Mesothelial cell of epicardium (in vitro differentiated cells): ENCODE measurements around the gene PRDM10. TPM values are rescaled to one million over a fixed set of nuclear protein-coding genes. Genes with fewer than 3 reads are reported as not detected.

Experiments used
- DNase-seq, 2 experiments: peaks; one replicate each; pipeline ENCODE4 v3.0.0; 2021; ENCODE audit warnings: low spot score in 2 of 2; ENCODE audit not compliant: unreplicated experiment in 2 of 2
- H3K27ac Mint-ChIP-seq: 2 replicates; pipeline ENCODE4 v1.8.0; 2021; ENCODE audit warnings: mixed read lengths
- H3K27me3 Mint-ChIP-seq: 2 replicates; pipeline ENCODE4 v1.8.0; 2021; ENCODE audit warnings: low read depth, mixed read lengths
- H3K36me3 Mint-ChIP-seq: 2 replicates; pipeline ENCODE4 v1.8.0; 2021; ENCODE audit warnings: mixed read lengths
- H3K4me1 Mint-ChIP-seq: 2 replicates; pipeline ENCODE4 v1.8.0; 2021; ENCODE audit warnings: mixed read lengths
- H3K4me3 Mint-ChIP-seq: 2 replicates; pipeline ENCODE4 v1.8.0; 2021; ENCODE audit warnings: mild to moderate bottlenecking, moderate library complexity, mixed read lengths
- H3K9me3 Mint-ChIP-seq: 2 replicates; pipeline ENCODE4 v1.8.0; 2021; ENCODE audit warnings: mixed read lengths
- CTCF ChIP-seq: fragments of 200-600 bp; sonication (generic); IDR thresholded peaks from one replicate; pipeline ENCODE4 v1.5.0; 2021; ENCODE audit warnings: antibody characterized with exemption; ENCODE audit not compliant: unreplicated experiment
- total RNA-seq: library from RNA; stranded (reverse); gene quantifications from 3 replicates; pipeline ENCODE4 v1.2.1, GENCODE V29; 2021

The PRDM10 gene
- total RNA-seq, 1 donor from 2014 or later, result 17.8 TPM

GRCh38 chr11:129865701-129866100 is 136.9 kb downstream of the PRDM10 start:
- peaks cover 31% of the 10 kb centered on the region for H3K4me1 Mint-ChIP-seq
- H3K4me3 Mint-ChIP-seq, result no peak overlapping the region
- peaks cover 49% of the 10 kb centered on the region for H3K36me3 Mint-ChIP-seq
- H3K27me3 Mint-ChIP-seq, result no peaks in the 10 kb centered on the region
- TF ChIP-seq CTCF, result no peak
- no peak for DNase-seq
- H3K9me3 Mint-ChIP-seq, result no peaks in the 10 kb centered on the region
- H3K27ac Mint-ChIP-seq, result peak overlapping the region; percentile 78

GRCh38 chr11:129864811-129865210 is 137.8 kb downstream of the PRDM10 start:
- TF ChIP-seq CTCF, result no peak
- Mint-ChIP-seq H3K27me3 (no peaks in the 10 kb centered on the region), H3K4me3 (no peak overlapping the region), H3K36me3 (peaks cover 48% of the 10 kb centered on the region), H3K4me1 (peaks cover 31% of the 10 kb centered on the region), H3K9me3 (no peaks in the 10 kb centered on the region), H3K27ac (peak overlapping the region; percentile 48)
- no peak for DNase-seq

- no peak for TF ChIP-seq CTCF
- Mint-ChIP-seq H3K27ac (peak overlapping the region; percentile 98), H3K36me3 (peaks cover 39% of the 10 kb centered on the region), H3K27me3 (no peaks in the 10 kb centered on the region), H3K4me1 (peaks cover 27% of the 10 kb centered on the region), H3K4me3 (peak overlapping the region; percentile 18), H3K9me3 (no peaks in the 10 kb centered on the region)
- DNase-seq, result peak; percentile 64 to 86
These were observed 140.7 kb downstream of the PRDM10 start for GRCh38 chr11:129861702-129862522.

GRCh38 chr11:129856036-129856435 is 146.6 kb downstream of the PRDM10 start:
- H3K4me1 Mint-ChIP-seq, result peaks cover 21% of the 10 kb centered on the region
- H3K36me3 Mint-ChIP-seq, result peaks cover 8% of the 10 kb centered on the region
- H3K4me3 Mint-ChIP-seq, result no peak overlapping the region
- DNase-seq, result no peak
- no peaks in the 10 kb centered on the region for H3K27me3 Mint-ChIP-seq
- H3K9me3 Mint-ChIP-seq, result no peaks in the 10 kb centered on the region
- no peak overlapping the region for H3K27ac Mint-ChIP-seq
- no peak for TF ChIP-seq CTCF

GRCh38 chr11:129855086-129855485 is 147.5 kb downstream of the PRDM10 start:
- TF ChIP-seq CTCF, result no peak
- H3K27ac Mint-ChIP-seq, result no peak overlapping the region
- no peaks in the 10 kb centered on the region for H3K27me3 Mint-ChIP-seq
- no peak overlapping the region for H3K4me3 Mint-ChIP-seq
- no peaks in the 10 kb centered on the region for H3K9me3 Mint-ChIP-seq
- peaks cover 8% of the 10 kb centered on the region for H3K36me3 Mint-ChIP-seq
- peaks cover 21% of the 10 kb centered on the region for H3K4me1 Mint-ChIP-seq
- no peak for DNase-seq
